PFSK-1 (cell line): ENCODE measurements around the gene SLC25A6.

Experiments used
- FOXP2 ChIP-seq: optimal IDR thresholded peaks from 2 replicates; pipeline ENCODE3; 2011; ENCODE audit warnings: borderline replicate concordance, control low read depth, inconsistent platforms; ENCODE audit not compliant: insufficient read depth; ENCODE audit errors: extremely low read length, extremely low read depth
- POLR2AphosphoS5 ChIP-seq: IDR thresholded peaks from 2 replicates; pipeline ENCODE4 v1.6.1; 2012; ENCODE audit warnings: low read depth, mild to moderate bottlenecking, control low read depth, low read length, moderate library complexity
- SIN3A ChIP-seq: IDR thresholded peaks from 2 replicates; pipeline ENCODE4 v1.6.1; 2012; ENCODE audit warnings: mild to moderate bottlenecking, low read length, moderate library complexity, borderline replicate concordance; ENCODE audit not compliant: insufficient read depth
- TAF1 ChIP-seq: IDR thresholded peaks from 2 replicates; pipeline ENCODE4 v1.6.1; 2012; ENCODE audit warnings: low read length, control low read depth, borderline replicate concordance; ENCODE audit not compliant: insufficient read depth
- TF ChIP-seq, protein P1 (sequence below), 2 experiments: IDR thresholded peaks; 2 replicates each; pipeline versions ENCODE4 v1.6.1 to v1.8.0; 2011 to 2012; ENCODE audit warnings: low read depth in 2 of 2, low read length in 2 of 2, control low read depth in 1 of 2, inconsistent platforms in 1 of 2, mild to moderate bottlenecking in 1 of 2, moderate library complexity in 1 of 2; ENCODE audit not compliant: insufficient read depth in 1 of 2

GRCh38 chrX:1416965-1417760 lies 25.2 kb upstream of the SLC25A6 start:
- no peak for TF ChIP-seq SIN3A
- peak; percentile 37; the same call in 1 of the 2 replicates for TF ChIP-seq POLR2AphosphoS5
- no peak for TF ChIP-seq TAF1
- TF ChIP-seq, protein P1, sequence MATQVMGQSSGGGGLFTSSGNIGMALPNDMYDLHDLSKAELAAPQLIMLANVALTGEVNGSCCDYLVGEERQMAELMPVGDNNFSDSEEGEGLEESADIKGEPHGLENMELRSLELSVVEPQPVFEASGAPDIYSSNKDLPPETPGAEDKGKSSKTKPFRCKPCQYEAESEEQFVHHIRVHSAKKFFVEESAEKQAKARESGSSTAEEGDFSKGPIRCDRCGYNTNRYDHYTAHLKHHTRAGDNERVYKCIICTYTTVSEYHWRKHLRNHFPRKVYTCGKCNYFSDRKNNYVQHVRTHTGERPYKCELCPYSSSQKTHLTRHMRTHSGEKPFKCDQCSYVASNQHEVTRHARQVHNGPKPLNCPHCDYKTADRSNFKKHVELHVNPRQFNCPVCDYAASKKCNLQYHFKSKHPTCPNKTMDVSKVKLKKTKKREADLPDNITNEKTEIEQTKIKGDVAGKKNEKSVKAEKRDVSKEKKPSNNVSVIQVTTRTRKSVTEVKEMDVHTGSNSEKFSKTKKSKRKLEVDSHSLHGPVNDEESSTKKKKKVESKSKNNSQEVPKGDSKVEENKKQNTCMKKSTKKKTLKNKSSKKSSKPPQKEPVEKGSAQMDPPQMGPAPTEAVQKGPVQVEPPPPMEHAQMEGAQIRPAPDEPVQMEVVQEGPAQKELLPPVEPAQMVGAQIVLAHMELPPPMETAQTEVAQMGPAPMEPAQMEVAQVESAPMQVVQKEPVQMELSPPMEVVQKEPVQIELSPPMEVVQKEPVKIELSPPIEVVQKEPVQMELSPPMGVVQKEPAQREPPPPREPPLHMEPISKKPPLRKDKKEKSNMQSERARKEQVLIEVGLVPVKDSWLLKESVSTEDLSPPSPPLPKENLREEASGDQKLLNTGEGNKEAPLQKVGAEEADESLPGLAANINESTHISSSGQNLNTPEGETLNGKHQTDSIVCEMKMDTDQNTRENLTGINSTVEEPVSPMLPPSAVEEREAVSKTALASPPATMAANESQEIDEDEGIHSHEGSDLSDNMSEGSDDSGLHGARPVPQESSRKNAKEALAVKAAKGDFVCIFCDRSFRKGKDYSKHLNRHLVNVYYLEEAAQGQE (IDR thresholded peaks at IDR 0.05; ENCODE audit: insufficient read depth in 1 of 2, low read depth in 2 of 2, low read length in 2 of 2), result no peak
- TF ChIP-seq FOXP2, result no peak
